ENCODE measurements around the gene FBLN5.

FBLN5 gene, protein sequence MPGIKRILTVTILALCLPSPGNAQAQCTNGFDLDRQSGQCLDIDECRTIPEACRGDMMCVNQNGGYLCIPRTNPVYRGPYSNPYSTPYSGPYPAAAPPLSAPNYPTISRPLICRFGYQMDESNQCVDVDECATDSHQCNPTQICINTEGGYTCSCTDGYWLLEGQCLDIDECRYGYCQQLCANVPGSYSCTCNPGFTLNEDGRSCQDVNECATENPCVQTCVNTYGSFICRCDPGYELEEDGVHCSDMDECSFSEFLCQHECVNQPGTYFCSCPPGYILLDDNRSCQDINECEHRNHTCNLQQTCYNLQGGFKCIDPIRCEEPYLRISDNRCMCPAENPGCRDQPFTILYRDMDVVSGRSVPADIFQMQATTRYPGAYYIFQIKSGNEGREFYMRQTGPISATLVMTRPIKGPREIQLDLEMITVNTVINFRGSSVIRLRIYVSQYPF

DNA sequence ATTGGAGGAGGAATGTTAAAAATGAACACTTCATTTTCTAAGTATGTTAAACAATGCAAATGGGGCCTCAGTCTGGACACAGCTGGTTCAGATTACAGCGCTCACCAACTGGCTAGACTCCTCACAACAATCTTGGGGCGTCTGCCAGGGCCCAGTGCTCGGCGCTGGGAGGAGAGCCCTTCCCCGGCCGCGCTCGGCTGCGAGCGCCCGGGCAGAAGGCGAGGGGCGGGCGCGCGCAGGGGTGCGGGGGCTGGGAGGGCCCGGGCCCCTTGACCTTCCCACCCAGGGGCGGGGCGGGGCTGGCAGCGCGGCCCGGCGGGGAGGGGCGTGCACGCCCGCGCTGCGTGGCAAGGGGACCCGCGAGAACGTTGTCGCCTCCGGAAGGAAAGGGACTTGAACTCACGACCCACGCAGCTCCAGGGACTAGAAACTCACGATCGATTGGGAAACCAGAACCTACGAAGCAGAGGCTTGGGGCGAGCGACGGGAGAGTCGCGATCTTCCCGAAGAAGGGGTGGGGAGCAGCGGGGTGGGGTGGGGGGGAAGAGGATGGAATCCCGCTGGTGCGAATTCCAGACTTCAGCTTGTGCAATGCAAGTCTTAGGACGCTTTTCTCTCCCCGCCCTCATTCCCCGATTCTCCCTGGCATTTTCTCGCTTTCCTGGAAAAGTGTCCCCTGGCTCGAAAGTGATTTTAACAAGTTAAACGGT lies at the start of gene FBLN5:
Gene FBLN5, minus strand, starts transcription at position 220 of the 710 bp plus-strand sequence. CDS start 465 bp downstream, outside the sequence.
- DNase-seq: no peak

DNA sequence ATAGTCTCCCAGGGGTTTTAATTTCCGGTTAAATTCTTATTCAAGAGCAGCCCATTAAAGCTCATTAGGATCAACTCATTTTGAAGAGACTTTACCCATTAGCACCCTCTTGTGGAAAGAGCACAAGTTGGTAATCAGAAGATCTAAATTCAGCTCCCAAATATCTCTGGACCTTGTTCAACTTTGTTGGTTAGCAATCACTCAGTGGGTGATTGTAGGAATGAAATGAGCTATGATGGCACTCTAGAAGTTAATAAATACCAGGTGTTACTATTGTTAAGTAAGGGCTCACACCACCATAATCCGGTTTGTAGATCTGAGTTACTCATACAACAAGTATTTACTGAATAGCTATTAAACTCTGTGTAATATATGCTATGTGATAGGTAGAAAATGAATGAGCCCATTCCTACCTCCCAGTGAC lies 49.5 kb upstream of the FBLN5 start:
- peak; percentile 21 for DNase-seq

DNA sequence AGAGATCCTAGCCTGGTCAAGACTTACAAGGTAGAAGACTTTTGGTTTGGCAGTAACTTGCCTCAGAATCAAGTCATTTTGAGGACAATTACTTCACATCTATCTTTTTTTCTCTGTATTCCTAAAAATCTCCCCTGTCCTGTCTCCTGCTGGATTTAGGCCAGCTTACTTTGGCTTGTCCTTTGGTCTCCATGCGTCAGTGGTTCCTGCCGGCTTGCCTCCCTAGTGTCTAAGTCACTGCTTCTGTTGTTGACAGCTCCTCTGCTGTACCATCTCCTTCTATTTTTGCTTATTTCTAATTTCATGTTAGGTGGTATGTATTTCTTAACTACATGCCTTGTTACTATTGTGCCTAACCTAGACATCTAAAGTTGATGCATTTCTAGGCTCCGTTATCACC lies 39.7 kb upstream of the FBLN5 start:
- no peak for DNase-seq

DNA sequence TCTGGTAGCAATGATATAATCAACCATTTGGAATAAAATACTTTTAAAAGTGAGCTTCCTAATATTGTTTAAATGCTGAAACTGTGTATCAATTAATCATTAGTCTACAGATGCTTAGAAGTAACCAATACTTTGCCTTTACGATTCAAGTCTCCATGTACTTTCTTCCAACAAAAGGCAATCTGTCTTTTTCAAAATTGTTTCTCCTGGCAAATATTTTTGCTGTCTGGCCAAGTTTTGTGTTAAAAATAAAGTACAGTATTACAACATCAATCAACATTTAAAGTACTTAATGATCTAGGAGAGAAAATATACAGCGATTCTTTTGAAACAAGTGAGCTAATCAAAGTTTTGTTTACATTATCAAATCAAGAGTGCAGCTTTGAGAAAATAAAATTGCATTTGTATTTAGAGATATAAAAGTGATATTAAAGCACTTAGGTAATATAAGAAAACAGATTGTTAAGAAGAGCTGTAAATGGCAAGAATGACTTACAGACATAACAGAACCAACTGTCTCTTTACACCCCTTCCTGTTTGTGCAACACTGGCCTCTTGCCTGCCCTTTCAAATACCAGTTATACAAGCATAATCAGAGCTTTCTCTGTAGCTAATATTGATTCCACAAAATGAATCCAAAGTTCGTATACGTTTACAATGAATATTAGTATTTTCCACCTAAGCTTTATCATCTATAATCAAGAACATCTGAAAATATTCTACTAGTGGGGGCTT lies 38.2 kb upstream of the FBLN5 start:
- DNase-seq: no peak

DNA sequence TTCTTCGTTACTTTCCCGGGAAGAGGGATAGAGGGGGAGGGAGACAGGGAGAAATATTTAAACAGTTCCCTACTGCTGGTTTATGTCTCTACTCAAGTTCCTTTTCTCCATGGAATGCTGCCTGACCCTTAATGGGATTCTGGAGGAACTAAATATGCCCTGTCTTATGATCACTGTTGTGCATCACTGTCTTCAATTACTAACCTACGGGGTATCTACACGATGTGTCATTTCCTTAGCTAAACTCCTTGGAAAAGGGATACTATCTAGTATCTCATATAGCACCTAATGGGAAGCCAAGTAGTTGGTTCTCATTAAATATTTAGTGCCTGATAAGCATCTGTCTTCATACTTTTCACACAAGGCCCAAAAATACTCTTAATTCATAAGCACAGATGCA lies 37.5 kb upstream of the FBLN5 start:
- no peak for DNase-seq

DNA sequence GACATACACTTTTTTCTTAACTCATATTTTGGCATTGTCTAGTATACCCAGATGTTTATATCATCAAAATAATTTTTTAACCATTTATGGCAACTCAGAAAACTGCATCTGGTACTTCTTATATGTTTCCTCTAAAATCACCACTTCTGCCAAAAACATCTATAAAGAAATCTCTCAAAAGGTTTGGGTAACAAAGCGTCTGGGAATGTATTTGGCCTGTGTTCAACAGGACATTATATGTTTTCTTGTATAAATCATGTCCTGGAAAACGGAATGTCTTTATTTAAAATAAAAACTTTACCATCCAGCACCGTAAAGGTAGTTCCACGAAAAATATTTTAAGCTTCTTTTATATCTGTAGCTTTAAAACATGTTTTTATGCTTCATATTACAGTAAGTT lies 36.1 kb upstream of the FBLN5 start:
- no peak for DNase-seq

DNA sequence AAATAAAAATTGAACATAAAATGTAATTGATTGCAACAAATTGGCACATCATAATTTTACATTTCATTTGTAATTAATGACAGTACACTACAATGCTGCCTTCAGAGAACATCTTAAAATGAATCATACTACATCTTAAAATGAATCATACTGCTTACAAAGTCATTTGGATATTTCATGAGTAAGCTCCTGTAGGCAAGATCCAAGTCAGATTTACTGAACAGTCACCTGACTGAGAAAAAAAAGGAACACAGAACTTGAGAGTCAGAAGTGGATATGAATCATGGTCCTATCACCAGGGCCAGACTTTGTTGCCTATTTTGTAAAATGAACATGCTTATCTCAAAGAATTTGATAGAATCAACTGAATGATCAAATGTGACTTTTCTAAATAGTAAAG lies 32.7 kb upstream of the FBLN5 start:
- no peak for DNase-seq

DNA sequence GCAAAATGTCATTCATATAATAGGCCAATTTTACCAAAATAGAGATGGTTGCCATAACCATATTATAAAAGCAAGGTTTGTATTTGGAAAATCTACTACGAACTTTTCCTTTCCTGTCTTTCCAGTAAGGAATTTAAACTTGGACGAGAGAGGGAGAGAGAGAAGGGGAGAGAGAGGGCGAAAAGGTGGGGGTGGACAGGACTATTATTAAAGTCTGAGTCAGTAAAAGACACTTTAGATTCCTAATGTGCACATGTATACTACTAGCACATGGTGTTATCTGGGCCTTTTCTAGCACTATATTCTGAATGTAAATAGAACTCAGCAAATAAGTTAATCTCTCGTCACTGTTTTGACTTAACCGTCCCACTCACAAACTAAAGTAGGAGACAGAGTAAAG lies 30.4 kb upstream of the FBLN5 start:
- DNase-seq: no peak

DNA sequence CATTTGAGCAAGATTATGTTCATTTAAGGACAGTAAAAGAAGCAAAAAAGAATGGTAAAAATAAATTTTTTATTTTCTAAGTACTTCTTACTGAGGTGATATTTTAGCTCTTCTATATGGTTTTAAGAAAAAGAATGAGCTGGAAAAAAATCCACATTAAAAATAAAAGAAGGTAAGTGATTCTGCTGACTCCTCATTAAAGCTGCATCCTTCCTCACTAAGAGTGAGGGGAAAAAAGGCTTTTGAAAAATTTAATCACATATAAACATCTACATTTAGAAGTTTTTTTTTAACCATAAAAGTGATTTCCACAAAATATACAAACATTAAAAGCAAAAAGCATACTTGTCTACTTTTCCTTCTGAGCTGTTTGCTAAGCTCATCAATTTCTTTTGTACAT lies 28.3 kb upstream of the FBLN5 start:
- no peak for DNase-seq

DNA sequence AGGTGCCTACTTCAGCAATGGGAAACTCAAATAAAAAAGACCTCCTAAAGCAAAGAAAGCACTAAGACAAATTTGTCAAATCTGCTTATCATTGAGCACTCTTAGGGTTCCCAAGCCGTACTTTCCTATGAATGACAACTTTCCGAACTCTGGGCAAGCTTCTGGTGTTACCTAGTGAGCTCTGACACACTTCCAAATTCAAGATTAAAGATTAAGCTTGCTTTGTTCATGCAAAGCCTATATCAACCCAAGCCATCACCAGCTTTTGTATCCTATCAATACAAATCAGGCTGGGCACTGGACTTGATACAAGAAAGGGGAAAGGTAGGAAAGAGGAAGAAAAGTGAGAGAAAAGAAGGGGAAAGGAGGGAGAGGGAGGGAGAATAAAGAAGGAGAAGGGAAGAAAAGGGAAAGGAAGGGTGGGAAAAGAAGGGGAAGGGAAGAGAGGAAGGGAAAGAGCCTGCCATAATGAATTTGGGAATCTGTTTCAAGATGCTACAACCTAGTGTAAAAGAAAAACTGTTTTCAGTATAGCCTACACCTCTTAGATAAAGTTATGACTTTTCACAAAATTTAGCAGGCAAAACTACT lies 23.8 kb upstream of the FBLN5 start:
- no peak for DNase-seq

DNA sequence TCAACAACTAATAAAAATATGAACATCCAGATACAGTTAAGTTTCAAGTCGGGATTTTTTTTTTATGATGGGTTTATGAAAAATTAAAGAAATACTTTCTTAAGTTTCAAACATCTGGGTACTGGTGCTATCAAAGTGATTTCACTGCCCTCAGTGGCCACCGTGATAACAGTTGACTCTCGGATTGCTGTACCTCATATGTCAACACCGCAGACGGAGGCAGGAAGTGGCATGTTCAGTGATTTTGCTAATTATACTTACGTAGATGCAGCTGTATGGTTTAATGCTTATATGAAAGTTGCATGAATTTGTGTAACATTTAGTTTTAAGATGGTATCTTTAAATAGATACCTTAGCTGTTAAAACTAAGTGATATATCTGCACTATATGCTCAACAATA lies 20.8 kb upstream of the FBLN5 start:
- DNase-seq: no peak

DNA sequence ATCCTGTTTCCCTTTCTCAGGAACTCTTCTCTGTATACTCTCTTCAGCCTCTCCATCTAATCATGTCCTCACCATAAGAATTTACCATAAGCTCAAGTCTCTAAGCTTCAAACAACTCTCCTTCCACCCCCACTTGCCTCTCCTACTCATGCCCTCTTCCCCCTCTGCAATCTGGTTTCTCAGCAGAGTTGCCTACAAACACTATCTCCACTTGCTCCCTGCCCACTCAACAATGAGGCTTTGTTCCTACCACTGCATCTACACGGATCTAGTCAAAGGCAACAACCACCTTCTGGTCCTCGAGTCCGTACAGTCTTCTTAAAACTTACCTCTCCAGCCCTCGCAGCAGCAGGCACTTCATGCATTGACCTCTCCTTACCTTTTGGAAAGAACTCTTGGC lies 17.2 kb upstream of the FBLN5 start:
- DNase-seq: no peak

DNA sequence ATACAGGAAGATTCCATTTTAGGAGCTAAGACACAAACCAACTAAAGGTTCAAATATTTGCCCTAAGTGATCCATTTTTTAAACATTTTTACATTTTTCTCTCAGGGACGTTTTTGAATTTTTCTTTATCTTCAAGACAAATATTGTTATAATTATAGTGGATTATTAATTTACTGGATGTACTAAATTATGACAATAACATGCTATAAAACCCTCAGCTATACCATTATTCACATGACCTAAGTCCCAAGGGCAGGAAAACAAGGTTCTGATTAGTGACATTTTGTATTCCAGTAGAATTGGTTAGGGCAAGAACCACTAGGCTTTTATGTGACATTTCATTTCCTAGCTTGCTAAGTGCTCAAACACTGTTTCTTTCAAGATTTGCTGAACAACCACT lies 16.5 kb upstream of the FBLN5 start:
- no peak for DNase-seq

DNA sequence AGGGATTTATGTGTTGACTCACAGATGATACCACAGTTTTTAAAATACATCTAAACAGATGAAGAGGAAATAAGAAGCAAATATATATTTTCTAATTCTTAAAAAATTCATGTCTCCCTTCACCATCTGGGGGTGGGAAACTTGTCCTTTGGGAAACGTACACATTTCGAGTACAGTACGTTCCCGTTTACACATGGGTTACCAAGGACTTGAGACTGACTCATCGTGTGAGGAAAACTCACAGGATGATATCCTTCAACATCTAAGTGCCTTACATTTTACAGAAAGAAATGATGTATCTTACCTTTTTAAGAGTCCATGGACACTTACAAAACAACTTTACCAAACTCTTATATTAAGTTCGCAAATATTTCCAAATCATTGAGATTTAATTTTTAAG lies 16.0 kb upstream of the FBLN5 start:
- no peak for DNase-seq

DNA sequence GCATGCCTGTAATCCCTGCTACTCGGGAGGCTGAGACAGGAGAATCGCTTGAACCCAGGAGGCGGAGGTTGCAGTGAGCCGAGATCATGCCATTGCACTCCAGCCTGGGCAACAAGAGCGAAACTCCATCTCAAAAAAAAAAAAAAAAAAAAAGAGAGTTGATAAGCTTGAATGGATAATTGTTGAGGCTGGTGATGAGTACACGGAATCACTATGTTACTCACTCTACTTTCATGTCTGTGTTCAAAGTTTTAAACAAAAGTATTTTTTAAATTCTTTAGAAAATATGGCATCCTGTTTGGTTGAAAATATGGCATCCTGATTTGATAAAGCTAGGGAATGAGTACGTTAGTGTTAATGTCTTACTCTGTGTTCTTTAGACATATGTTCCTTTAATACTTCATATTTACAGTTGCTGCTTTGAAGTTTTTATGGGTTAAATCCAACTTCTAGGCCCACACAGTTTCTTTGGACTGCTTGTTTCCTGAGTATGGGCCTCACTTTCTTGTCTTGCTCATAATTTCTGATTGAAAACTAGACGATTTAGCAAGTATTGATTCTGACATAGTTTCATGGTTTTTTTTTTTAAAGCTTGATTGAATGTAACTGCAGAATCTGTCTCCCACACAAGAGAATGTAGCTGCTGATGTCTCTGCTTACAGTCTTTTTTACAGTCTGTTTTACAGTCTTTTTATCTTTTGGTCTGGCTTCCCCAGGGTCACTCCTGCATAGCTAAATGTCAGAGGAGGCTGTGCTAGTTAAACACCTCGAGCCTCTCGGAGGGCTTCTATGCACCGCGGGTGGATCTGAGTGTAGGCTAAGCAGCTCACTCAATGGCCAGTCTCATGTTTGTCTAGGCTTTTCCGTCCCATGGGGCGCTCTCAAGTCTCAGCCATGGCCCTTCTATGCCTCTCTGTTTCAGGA lies 14.1 kb upstream of the FBLN5 start:
- DNase-seq: no peak

DNA sequence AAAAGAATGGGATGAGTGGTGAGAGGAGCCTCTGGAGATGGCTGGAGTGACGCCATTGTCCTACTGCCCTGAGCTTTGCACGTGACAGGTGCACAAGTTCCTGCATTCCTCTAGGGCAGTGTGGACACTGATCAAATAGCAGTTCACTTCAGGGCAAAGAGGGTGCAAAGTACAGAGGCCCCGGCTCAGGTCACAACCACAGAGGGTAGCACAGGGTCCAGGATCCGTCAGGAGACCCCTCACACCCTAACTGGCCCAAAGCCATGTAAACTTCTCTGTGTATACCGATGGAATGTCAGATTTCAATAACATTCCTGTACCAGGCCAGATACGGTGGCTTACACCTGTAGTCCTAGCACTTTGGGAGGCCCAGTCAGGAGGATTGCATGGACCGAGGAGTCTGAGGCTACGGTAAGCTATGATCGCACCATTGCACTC lies 10.4 kb upstream of the FBLN5 start:
- no peak for DNase-seq

DNA sequence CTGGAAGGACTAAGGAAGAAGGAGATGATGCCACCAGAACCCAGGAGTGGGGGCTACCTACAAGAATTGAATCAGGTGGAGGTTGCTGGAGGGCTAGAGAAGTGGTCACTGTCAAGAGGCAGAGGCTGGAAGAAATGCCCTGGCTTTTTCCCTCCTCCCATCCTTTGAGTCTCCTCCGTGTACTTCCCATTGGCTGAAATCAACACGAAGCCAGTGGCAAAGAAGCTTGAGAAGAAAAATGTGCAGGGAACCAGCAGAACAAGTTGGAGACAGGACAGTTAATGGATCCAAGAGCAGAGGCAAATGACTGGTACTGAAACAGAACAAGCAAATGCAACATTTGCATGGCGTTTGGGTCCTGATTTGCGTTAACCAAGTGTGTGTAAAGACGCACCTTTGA lies 9.1 kb upstream of the FBLN5 start:
- DNase-seq: no peak

DNA sequence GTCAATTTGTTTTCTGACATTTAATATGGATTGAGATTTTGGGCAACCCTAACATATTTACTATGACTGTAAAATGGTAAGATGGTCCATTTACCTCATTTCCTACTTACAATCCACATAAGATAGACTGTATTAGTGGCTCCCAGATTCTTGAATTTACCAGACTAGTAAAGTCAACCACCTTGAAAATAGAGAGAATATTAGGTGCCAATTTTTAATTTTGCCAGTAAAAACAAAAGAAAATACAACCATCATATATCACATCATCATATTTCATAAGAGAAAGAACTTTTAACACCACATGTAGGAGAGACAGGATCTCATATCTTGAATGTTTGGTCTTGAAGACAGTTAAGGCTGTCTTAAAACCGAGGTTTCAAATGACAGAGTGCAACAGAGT lies 7.7 kb upstream of the FBLN5 start:
- no peak for DNase-seq

DNA sequence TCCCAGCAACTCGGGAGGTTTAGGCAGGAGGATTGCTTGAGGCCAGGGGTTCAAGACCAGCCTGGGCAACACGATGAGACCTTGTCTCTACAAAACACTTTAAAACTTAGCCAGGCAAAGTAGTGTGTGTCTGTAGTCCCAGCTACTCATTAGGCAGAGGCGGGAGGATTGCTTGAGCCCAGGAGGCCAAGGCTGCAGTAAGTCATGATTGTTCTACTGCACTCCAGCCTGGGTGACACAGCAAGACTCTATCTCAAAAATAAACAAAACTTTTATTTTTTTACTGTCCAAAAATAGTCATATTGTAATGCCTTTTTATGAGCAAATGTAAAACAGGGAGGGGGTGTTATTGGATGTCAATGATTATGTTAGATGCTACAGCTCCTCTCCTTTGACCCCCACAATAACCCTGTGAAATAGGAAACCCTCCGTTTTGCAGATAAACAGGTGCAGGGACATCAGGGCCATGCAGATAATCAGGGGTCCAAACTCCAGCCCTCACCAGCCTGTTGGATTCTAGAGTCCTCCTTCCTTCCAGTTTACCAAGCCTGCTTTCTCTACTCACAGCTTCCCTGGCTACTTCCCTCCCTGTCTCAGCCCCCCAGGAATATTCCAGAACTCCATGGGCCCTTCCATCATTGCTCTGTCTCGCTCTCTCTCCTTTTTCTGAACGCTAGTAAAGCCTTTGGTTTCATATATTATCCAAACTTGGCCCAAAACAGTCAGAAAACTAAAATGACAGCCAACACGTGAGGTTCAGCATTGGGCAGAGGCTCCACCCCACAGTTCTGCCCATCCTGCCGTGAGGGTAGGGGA lies 5.9 kb upstream of the FBLN5 start:
- no peak for DNase-seq

DNA sequence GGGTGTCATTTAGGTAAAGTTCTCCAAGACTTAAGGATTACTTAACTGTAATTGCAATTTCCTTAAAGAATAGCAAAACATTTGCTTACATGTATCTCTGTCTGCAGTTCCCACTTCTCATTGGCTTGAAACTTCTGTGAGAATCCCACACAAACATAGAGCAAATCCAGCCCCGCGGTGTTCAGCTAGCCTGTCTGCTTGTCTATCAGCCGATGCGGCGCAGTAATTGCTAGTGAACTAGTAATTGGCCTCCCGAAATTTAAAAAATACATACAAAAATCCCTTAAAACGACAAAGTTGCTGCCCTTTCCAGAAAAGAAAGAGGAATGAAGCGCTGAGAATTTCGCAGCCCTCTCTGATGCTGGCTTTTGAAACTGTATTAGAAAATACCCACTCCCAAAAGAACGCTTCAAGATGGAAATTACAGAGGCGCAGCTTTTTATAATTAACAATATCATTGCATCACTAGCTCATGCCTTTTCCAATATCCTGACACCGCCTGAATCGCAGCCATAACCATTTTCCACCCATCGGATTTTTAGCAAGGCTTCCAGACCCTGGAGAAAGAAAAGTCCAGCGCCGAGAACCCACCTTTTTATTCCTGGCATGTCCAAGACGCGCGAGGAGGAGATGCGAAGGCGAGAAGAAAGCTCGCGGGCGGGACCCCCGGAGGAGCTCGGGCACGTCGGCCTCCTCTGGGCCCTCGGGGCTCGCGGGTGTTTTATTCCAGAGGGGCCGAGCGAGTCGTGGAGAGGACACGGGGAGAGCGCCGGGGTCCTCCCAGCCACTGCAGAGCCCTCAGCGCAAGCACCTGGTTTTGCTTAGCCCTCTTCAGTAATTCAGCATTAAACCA lies 646 bp downstream of the FBLN5 start:
- DNase-seq: peak; percentile 69

Data from retina (tissue), 1 donor.